HL-60 (cell line): Measurements from ENCODE around the gene MAPKAPK2.

Source experiments
- CTCF ChIP-seq: IDR thresholded peaks from one replicate; pipeline ENCODE4 v1.5.1; 2011; ENCODE audit warnings: low read length, control low read depth, inconsistent platforms; ENCODE audit not compliant: insufficient read depth
- GABPA ChIP-seq: IDR thresholded peaks from 2 replicates; pipeline ENCODE4 v1.6.1; 2012; ENCODE audit warnings: low read depth
- POLR2AphosphoS5 ChIP-seq: IDR thresholded peaks from 2 replicates; pipeline ENCODE4 v1.6.1; 2012; ENCODE audit warnings: low read depth

- TF ChIP-seq CTCF = peak; percentile 96
- TF ChIP-seq POLR2AphosphoS5 = no peak
- no peak for TF ChIP-seq GABPA
These were observed 26.3 kb upstream of the MAPKAPK2 start for GRCh38 chr1:206658264-206658980.
